Body of pancreas (tissue), 4 donors: Measurements from ENCODE around the gene ZNF775.
A peak's percentile ranks its signal among the peaks of the same experiment; 100 is the strongest.

Source experiments
- CTCF ChIP-seq, 7 experiments: fragments of 450-650 bp in 4 of 7; fragments of 200-600 bp in 3 of 7; sonication (generic) in 3 of 7; IDR thresholded peaks; one replicate each; pipeline ENCODE4 v1.5.1; 2016 to 2019; ENCODE audit warnings: antibody characterized with exemption in 7 of 7
- POLR2A ChIP-seq, 3 donors: fragments of 450-650 bp; IDR thresholded peaks; one replicate each; pipeline ENCODE4 v1.6.1; 2016; ENCODE audit warnings: antibody characterized with exemption in 3 of 3, mild to moderate bottlenecking in 2 of 3

GRCh38 chr7:150402671-150403321 is 23.7 kb downstream of the ZNF775 start:
- TF ChIP-seq CTCF (IDR thresholded peaks at IDR 0.05) (no peak), POLR2A (IDR thresholded peaks at IDR 0.05) (peak in 1 of 3 donors; percentile 7)
